GM12878 (cell line): Measurements from ENCODE around the gene SMIM12. TPM values are rescaled to one million over a fixed set of nuclear protein-coding genes. Genes with fewer than 3 reads are reported as not detected.

ENCODE experiments used
- ATAC-seq: fragments of 200-7000 bp; cut with Tn5 transposase; 3 replicates; pipeline ENCODE4 v1.9.1; 2020; ENCODE audit warnings: mild to moderate bottlenecking, moderate library complexity
- BruUV-seq: library from RNA; stranded (reverse); fragments of 400-500 nt; replicated peaks from 2 replicates; lab custom pipeline; 2021; lab: Mats Ljungman, UMichigan
- CTCF ChIA-PET: fragments of 300-600 bp; sonication (Branson Sonifier 250); formaldehyde crosslinking; extraction: SDS; loops from one replicate; lab custom pipeline; 2021; ENCODE audit warnings: inconsistent platforms; lab: Yijun Ruan, JAX
- POLR2A ChIA-PET: fragments of 350-600 bp; formaldehyde crosslinking; extraction: SDS; loops from one replicate; lab custom pipeline; 2021; ENCODE audit warnings: inconsistent platforms; lab: Charles Lee
- RAD21 ChIA-PET: fragments of 300-600 bp; sonication (Branson Sonifier 250); formaldehyde crosslinking; loops from one replicate; lab custom pipeline; 2023; ENCODE audit warnings: antibody characterized with exemption; ENCODE audit not compliant: unreplicated experiment; lab: Charles Lee
- SMC1A ChIA-PET: fragments of 300-600 bp; sonication (Branson Sonifier 250); formaldehyde crosslinking; loops from one replicate; lab custom pipeline; 2023; ENCODE audit not compliant: unreplicated experiment, uncharacterized antibody; lab: Charles Lee
- DNase-seq: peaks from one replicate; pipeline ENCODE4 v3.0.0-alpha.2; 2011; ENCODE audit warnings: low read depth, low spot score
- FAIRE-seq: peaks from 3 replicates; lab custom pipeline; 2011; peaks lifted over from hg19 to GRCh38; lab: Jason Lieb, UNC
- H2AFZ ChIP-seq: 2 replicates; pipeline ENCODE4 v1.6.0; 2011; ENCODE audit warnings: low read depth, low read length, control low read depth; ENCODE audit not compliant: control insufficient read depth
- H3K27ac ChIP-seq: 2 replicates; pipeline ENCODE4 v1.5.1; 2011; ENCODE audit warnings: control low read depth; ENCODE audit not compliant: control insufficient read depth, insufficient read depth
- H3K27me3 ChIP-seq, 2 experiments: replicated peaks in 1 of 2; 2 replicates each; pipeline versions ENCODE4 v1.6.0 to v1.6.1; 2011; ENCODE audit warnings: low read length in 1 of 2; ENCODE audit not compliant: control insufficient read depth in 2 of 2, insufficient read depth in 2 of 2
- H3K36me3 ChIP-seq, 2 experiments: 2 replicates each; pipeline ENCODE4 v1.5.1; 2011; ENCODE audit warnings: low read length in 1 of 2; ENCODE audit not compliant: control insufficient read depth in 2 of 2, insufficient read depth in 2 of 2
- H3K4me1 ChIP-seq: 2 replicates; pipeline ENCODE4 v1.6.1; 2011; ENCODE audit warnings: mild to moderate bottlenecking, low read length, moderate library complexity, mixed read lengths; ENCODE audit not compliant: control insufficient read depth, insufficient read depth
- H3K4me2 ChIP-seq: 2 replicates; pipeline ENCODE4 v1.6.0; 2011; ENCODE audit warnings: control low read depth; ENCODE audit not compliant: control insufficient read depth, insufficient read depth
- H3K4me3 ChIP-seq: fragments of 200-600 bp; sonication (generic); 2 replicates; pipeline ENCODE4 v1.5.1; 2016
- H3K79me2 ChIP-seq: 2 replicates; pipeline ENCODE4 v1.6.0; 2011; ENCODE audit warnings: low read length; ENCODE audit not compliant: control insufficient read depth, insufficient read depth
- H3K9ac ChIP-seq: 2 replicates; pipeline ENCODE4 v1.8.0; 2011; ENCODE audit warnings: low read length, control low read depth, mixed read lengths; ENCODE audit not compliant: control insufficient read depth, insufficient read depth
- H3K9me3 ChIP-seq: replicated peaks from 3 replicates; pipeline ENCODE4 v1.5.1; 2011; ENCODE audit warnings: mild to moderate bottlenecking, low read length; ENCODE audit not compliant: control insufficient read depth, insufficient read depth
- H4K20me1 ChIP-seq: 2 replicates; pipeline ENCODE4 v1.6.0; 2011; ENCODE audit not compliant: control insufficient read depth, insufficient read depth
- BCL11A ChIP-seq: IDR thresholded peaks from 2 replicates; pipeline ENCODE4 v1.6.1; 2011; ENCODE audit warnings: low read depth, low read length
- E2F8 ChIP-seq: fragments of 450-650 bp; IDR thresholded peaks from 2 replicates; pipeline ENCODE4 v1.6.1; 2018; ENCODE audit warnings: mild to moderate bottlenecking, low read depth, moderate library complexity; ENCODE audit not compliant: partially characterized antibody
- KAT2A ChIP-seq: conservative IDR thresholded peaks from 2 replicates; pipeline ENCODE4 v1.6.1; 2011; ENCODE audit warnings: low read depth, low read length; ENCODE audit not compliant: control insufficient read depth
- NR2F1 ChIP-seq: fragments of 450-650 bp; conservative IDR thresholded peaks from 2 replicates; pipeline ENCODE4 v1.6.1; 2017; ENCODE audit warnings: mild to moderate bottlenecking
- PRDM15 ChIP-seq: fragments of 450-650 bp; formaldehyde crosslinking; IDR thresholded peaks from 2 replicates; pipeline ENCODE4 v1.4.0; 2020; ENCODE audit warnings: mild to moderate bottlenecking, moderate library complexity
- RELA ChIP-seq: fragments of 450-650 bp; IDR thresholded peaks from 2 replicates; pipeline ENCODE4 v1.8.0; 2014; ENCODE audit warnings: borderline replicate concordance; ENCODE audit not compliant: partially characterized antibody
- TBL1XR1 ChIP-seq: IDR thresholded peaks from 2 replicates; pipeline ENCODE4 v1.6.1; 2012; ENCODE audit warnings: low read depth, low read length, improper control_type of control experiment
- ZBTB4 ChIP-seq: fragments of 450-650 bp; formaldehyde crosslinking; IDR thresholded peaks from 2 replicates; pipeline ENCODE4 v1.4.0; 2022; ENCODE audit warnings: mild to moderate bottlenecking, moderate library complexity
- ZNF207 ChIP-seq: fragments of 450-650 bp; IDR thresholded peaks from 2 replicates; pipeline ENCODE4 v1.6.1; 2014; ENCODE audit warnings: antibody characterized with exemption, mild to moderate bottlenecking, borderline replicate concordance
- WGBS: methylation state at CpG from one replicate; pipeline ENCODE4 v1.1.6; 2016; ENCODE audit warnings: low lambda C conversion rate; ENCODE audit not compliant: insufficient replicate concordance, insufficient coverage; ENCODE audit errors: missing lambda C conversion rate; 5-methylcytosine and 5-hydroxymethylcytosine counted together
- in situ Hi-C: fragments of 300-500 bp; cut with MboI; formaldehyde crosslinking; loops from 9 replicates; pipeline ENCODE4 v1.14.3; 2018; ENCODE audit warnings: mixed read lengths
- intact Hi-C: fragments of 100-400 bp; cut with micrococcal nuclease; formaldehyde crosslinking; loops from one replicate; pipeline ENCODE4 v1.14.2; 2022; ENCODE audit not compliant: unreplicated experiment
- polyA plus RNA-seq, 11 experiments: library from polyadenylated mRNA; depleted of rRNA in 4 of 11; unstranded in 6 of 11; stranded (reverse) in 5 of 11; fragments of >200 nt; fragmentation: Nextera tagmentation in 4 of 11; fragmentation: Illumina TruSeq in 1 of 11; extraction: Ambion mirVana in 4 of 11; extraction: Trizol in 1 of 11; gene quantifications; 1 replicate in 1 of 11; 2 replicates in 10 of 11; pipeline versions ENCODE4 v1.2.1 to v1.2.3, GENCODE V29; 2011 to 2016; ENCODE audit warnings: inconsistent platforms in 2 of 11, missing spikeins in 2 of 11, low read depth in 1 of 11
- total RNA-seq, 4 experiments: library from RNA; depleted of rRNA in 3 of 4; stranded (reverse); fragments of >200 nt in 3 of 4; fragmentation: Illumina TruSeq in 1 of 4; extraction: Trizol in 1 of 4; gene quantifications; 2 replicates each; pipeline versions ENCODE4 v1.2.1 to v1.2.3, GENCODE V29; 2013 to 2021

Gene SMIM12
- total and polyA plus RNA-seq, 10 of the 15 experiments (the other 5 are each of a cell fraction or from before 2014, with no cell fraction given): 26.1 to 81.5 (median 44.1) TPM

GRCh38 chr1:34867415-34867814 is 7.9 kb upstream of the SMIM12 start:
- Histone ChIP-seq H2AFZ (no peak overlapping the region), H3K27ac (no peak overlapping the region), H3K4me3 (no peak overlapping the region), H3K9ac (no peak overlapping the region), H3K27me3 (peaks cover 0 to 5% of the 10 kb centered on the region in 2 experiments; a peak in 1 of 4 replicates), H3K79me2 (no peaks in the 10 kb centered on the region), H3K4me1 (peaks cover 4% of the 10 kb centered on the region; the same call in 1 of the 2 replicates), H3K36me3 (no peaks in the 10 kb centered on the region), H3K9me3 (no peaks in the 10 kb centered on the region), H3K4me2 (no peak overlapping the region), H4K20me1 (no peaks in the 10 kb centered on the region)
- no peak for DNase-seq
- BruUV-seq: no TSS peak
- RAD21 ChIA-PET: interaction anchor here (0.7 to 1.1 kb wide), 2 partner anchors 115 to 325 kb away, joined by 3 read pairs; partner anchors contain the start of gene SFPQ
- POLR2A ChIA-PET: interaction anchor here (0.6 to 1.4 kb wide), 4 partner anchors 10 to 163 kb away, joined by 3 to 4 read pairs (median 3); partner anchors contain the start of gene TMEM35B
- 74% methylated on average over 5 of the region's 6 CpGs for WGBS
- CTCF ChIA-PET: interaction anchor here (0.5 to 3.7 kb wide), 10 partner anchors 10 to 710 kb away, joined by 3 to 58 read pairs (median 6); partner anchors contain the start of gene TMEM35B
- no peak for FAIRE-seq
- intact Hi-C loops (no loop called here), in situ Hi-C loops (no loop called here)
- no peak for ATAC-seq
- SMC1A ChIA-PET: no interaction called here
- TF ChIP-seq ZNF207 (no peak), RELA (no peak), KAT2A (no peak), NR2F1 (no peak), E2F8 (no peak), TBL1XR1 (no peak), ZBTB4 (CRISPR knock-in tag) (no peak), PRDM15 (CRISPR knock-in tag) (no peak), BCL11A (no peak)
